GM19455 (cell line): ENCODE data around the gene LRRC4.

Experiments
- ATAC-seq: cut with Tn5 transposase; IDR thresholded peaks from one replicate; pipeline ENCODE4 v1.9.1; 2021; ENCODE audit not compliant: unreplicated experiment

LRRC4 gene

GRCh38 chr7:128032605-128033235 lies 1.5 kb upstream of the LRRC4 start:
- no peak for ATAC-seq

- ATAC-seq: peak; percentile 54
Measured at GRCh38 chr7:128031901-128032604, 816 bp upstream of the LRRC4 start.

GRCh38 chr7:128030263-128030653 lies 979 bp downstream of the LRRC4 start:
- no peak for ATAC-seq

- ATAC-seq: no peak
Measured at GRCh38 chr7:128029405-128029995, 1.7 kb downstream of the LRRC4 start.

GRCh38 chr7:128027485-128027980 lies 3.7 kb downstream of the LRRC4 start:
- no peak for ATAC-seq

- ATAC-seq: no peak
Measured at GRCh38 chr7:128026551-128026950, 4.7 kb downstream of the LRRC4 start.

GRCh38 chr7:128025819-128026218 lies 5.4 kb downstream of the LRRC4 start:
- no peak for ATAC-seq

- no peak for ATAC-seq
Measured at GRCh38 chr7:128025380-128025779, 5.9 kb downstream of the LRRC4 start.

GRCh38 chr7:128024151-128024550 lies 7.1 kb downstream of the LRRC4 start:
- ATAC-seq: no peak

- ATAC-seq: no peak
Measured at GRCh38 chr7:128022631-128023532, 8.4 kb downstream of the LRRC4 start.

- ATAC-seq: no peak
Measured at GRCh38 chr7:128021366-128021765, 9.9 kb downstream of the LRRC4 start.

GRCh38 chr7:128020159-128020558 lies 11.1 kb downstream of the LRRC4 start:
- ATAC-seq: no peak

GRCh38 chr7:128019288-128019687 lies 11.9 kb downstream of the LRRC4 start:
- no peak for ATAC-seq

- ATAC-seq: no peak
Measured at GRCh38 chr7:128017862-128018845, 13.1 kb downstream of the LRRC4 start.

- ATAC-seq: no peak
Measured at GRCh38 chr7:128017460-128017859, 13.8 kb downstream of the LRRC4 start.

GRCh38 chr7:128014811-128015210 lies 16.4 kb downstream of the LRRC4 start:
- no peak for ATAC-seq

GRCh38 chr7:128011131-128011661 lies 20.0 kb downstream of the LRRC4 start:
- no peak for ATAC-seq

GRCh38 chr7:128010391-128011127 lies 20.7 kb downstream of the LRRC4 start:
- no peak for ATAC-seq

- ATAC-seq: no peak
Measured at GRCh38 chr7:128008744-128009143, 22.5 kb downstream of the LRRC4 start.
